ENCODE measurements around the gene PPM1E. TPM values are rescaled to one million over a fixed set of nuclear protein-coding genes. Genes with fewer than 3 reads are reported as not detected.
"Not testable (repeated sequence)": the region's sequence is repeated elsewhere in the genome, so short reads cannot be mapped to it uniquely, and the experiment has no call there.

PPM1E gene
- total RNA-seq, 2 donors from 2014 or later = 0.04 to 0.07 TPM

DNA sequence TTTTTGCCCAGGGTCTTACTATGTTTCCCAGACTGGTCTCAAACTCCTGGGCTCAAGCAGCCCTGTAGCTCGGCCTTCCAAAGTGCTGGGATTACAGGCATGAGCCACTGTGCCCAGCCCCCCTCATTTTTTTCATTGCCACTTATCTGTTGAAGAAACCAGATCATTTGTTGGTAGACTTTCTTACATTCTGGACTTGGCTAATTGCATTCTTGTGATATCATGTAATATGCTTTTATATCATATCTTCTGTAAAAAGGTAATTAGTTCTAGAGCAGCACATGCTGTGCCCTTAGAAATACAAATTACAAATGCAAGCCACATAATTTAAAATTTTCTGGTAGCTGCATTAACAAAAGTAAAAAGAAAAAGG lies 53.9 kb downstream of the PPM1E start:
- no peak for ATAC-seq
- no peak for DNase-seq (ENCODE audit: low spot score in 2 of 2)
- no peaks in the 10 kb centered on the region for H3K9me3 Mint-ChIP-seq
- H3K27ac Mint-ChIP-seq = no peak overlapping the region
- no peaks in the 10 kb centered on the region for H3K36me3 Mint-ChIP-seq

DNA sequence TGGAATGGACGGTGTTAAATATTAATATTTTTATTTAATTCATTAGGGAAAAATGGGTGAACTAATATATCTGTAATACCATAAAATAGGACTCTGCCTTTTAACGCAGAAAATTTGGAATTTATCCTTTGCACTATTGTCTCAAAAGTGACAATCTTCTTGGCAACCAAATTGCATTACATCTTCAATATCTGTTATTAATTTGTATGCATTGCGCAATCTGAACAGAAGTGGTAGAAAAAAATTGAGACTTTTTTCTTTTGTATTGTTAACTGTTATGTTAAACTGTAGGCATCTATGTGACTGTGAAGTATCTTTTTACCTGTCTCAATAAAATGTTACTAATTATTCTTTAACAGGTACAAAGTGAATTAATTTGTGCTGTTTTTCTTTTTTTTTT lies 55.6 kb downstream of the PPM1E start:
- H3K36me3 Mint-ChIP-seq = no peaks in the 10 kb centered on the region
- H3K27ac Mint-ChIP-seq = no peak overlapping the region
- DNase-seq (ENCODE audit: low spot score in 2 of 2) (no peak), ATAC-seq (no peak)
- H3K9me3 Mint-ChIP-seq = no peaks in the 10 kb centered on the region

GRCh38 chr17:58813712-58814111 lies 58.1 kb downstream of the PPM1E start:
- no peak for ATAC-seq
- H3K9me3 Mint-ChIP-seq = no peaks in the 10 kb centered on the region
- no peak overlapping the region for H3K27ac Mint-ChIP-seq
- H3K36me3 Mint-ChIP-seq = no peaks in the 10 kb centered on the region
- DNase-seq (ENCODE audit: low spot score in 2 of 2) = no peak

GRCh38 chr17:58818654-58819053 lies 63.0 kb downstream of the PPM1E start:
- H3K27ac Mint-ChIP-seq = no peak overlapping the region
- DNase-seq (ENCODE audit: low spot score in 2 of 2) = no peak
- no peaks in the 10 kb centered on the region for H3K9me3 Mint-ChIP-seq
- no peaks in the 10 kb centered on the region for H3K36me3 Mint-ChIP-seq
- no peak for ATAC-seq

GRCh38 chr17:58822148-58823050 lies 66.7 kb downstream of the PPM1E start:
- Mint-ChIP-seq H3K36me3 (no peaks in the 10 kb centered on the region), H3K9me3 (no peaks in the 10 kb centered on the region), H3K27ac (no peak overlapping the region)
- DNase-seq (ENCODE audit: low spot score in 2 of 2) (no peak), ATAC-seq (no peak)

GRCh38 chr17:58823051-58823525 lies 67.4 kb downstream of the PPM1E start:
- ATAC-seq (no peak), DNase-seq (ENCODE audit: low spot score in 2 of 2) (no peak)
- Mint-ChIP-seq H3K9me3 (no peaks in the 10 kb centered on the region), H3K27ac (no peak overlapping the region), H3K36me3 (no peaks in the 10 kb centered on the region)

DNA sequence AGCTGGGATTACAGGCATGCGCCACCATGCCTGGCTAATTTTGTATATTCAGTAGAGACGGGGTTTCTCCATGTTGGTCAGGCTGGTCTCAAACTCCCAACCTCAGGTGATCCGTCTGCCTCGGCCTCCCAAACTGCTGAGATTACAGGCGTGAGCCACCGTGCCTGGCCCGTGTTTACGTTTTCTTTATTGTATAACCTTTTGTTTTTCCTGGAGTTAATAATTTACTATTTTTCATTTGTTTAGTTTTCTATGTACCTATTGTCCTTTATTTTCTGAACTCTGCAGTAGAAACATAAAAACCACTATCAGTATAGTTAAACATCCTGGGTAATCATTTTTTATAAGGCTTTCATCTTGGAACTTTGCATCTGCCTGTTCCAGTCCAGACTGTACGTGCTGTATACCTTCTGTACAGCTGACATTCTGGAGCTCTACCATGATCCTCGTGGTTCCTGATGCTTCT lies 73.6 kb downstream of the PPM1E start:
- Mint-ChIP-seq H3K27ac (no peak overlapping the region), H3K36me3 (no peaks in the 10 kb centered on the region), H3K9me3 (no peaks in the 10 kb centered on the region)
- DNase-seq (ENCODE audit: low spot score in 2 of 2) (no peak), ATAC-seq (no peak)

- Mint-ChIP-seq H3K9me3 (no peaks in the 10 kb centered on the region), H3K27ac (no peak overlapping the region), H3K36me3 (no peaks in the 10 kb centered on the region)
- no peak for ATAC-seq
- DNase-seq (ENCODE audit: low spot score in 2 of 2) = no peak
Observed at GRCh38 chr17:58831780-58832179, 76.1 kb downstream of the PPM1E start.

DNA sequence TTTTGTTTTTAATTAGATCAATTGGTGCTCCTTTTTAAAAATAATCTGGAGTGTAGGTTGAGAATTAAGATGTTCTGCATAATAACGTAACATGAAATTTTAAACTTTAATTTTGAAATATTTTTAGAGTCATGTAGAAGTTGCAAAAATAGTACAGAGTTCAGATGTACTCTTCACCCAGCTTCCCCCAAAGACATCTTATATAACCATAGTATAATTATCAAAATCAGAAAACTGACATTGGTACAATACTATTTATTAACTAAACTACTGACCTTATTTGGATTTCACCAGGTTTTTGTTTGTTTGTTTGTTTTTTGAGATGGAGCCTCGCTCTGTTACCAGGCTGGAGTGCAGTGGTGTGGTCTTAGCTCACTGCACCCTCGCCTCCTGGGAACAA lies 76.9 kb downstream of the PPM1E start:
- H3K27ac Mint-ChIP-seq = no peak overlapping the region
- no peaks in the 10 kb centered on the region for H3K36me3 Mint-ChIP-seq
- DNase-seq (ENCODE audit: low spot score in 2 of 2) = no peak
- no peaks in the 10 kb centered on the region for H3K9me3 Mint-ChIP-seq
- no peak for ATAC-seq

GRCh38 chr17:58837699-58838098 lies 82.0 kb downstream of the PPM1E start:
- DNase-seq (ENCODE audit: low spot score in 2 of 2) = no peak
- no peaks in the 10 kb centered on the region for H3K9me3 Mint-ChIP-seq
- no peaks in the 10 kb centered on the region for H3K36me3 Mint-ChIP-seq
- no peak for ATAC-seq
- no peak overlapping the region for H3K27ac Mint-ChIP-seq

DNA sequence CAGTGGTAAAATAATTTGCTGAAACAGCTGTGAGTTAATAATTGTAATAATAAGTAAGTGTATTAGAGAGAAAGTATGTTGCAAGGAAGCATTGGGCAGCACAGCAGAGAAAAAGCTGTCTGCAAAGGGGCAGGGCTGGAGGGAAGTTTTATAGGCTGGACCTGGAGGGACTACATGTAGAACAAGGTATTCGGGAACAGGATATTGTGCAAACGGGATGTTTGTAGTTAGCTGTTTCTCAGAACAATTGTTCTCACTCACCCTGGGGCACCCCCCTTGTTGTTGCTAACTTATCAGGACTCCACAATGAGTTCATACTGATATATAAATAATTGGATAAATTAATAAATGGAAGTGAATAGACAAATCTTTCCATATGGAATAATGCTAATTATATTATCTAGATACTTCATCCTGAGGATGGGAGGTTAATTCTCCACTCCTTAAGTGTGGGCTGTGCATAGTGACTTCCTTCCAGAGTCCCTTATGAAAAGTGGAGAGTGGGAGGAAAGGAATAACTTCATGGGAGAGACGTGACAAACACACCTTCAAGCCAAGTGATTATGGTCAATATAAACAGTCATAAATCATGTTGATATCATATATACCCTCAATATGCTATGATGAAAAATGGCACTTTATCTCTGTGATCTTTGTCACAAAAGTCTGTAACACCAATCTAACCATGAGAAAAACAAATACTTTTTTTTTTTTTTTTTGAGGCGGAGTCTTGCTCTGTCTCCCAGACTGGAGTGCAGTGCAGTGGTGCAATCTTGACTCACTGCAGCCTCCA lies 85.4 kb downstream of the PPM1E start:
- ATAC-seq = no peak
- no peak for DNase-seq (ENCODE audit: low spot score in 2 of 2)
- H3K9me3 Mint-ChIP-seq = no peaks in the 10 kb centered on the region
- H3K36me3 Mint-ChIP-seq = no peaks in the 10 kb centered on the region
- H3K27ac Mint-ChIP-seq = no peak overlapping the region

- H3K27ac Mint-ChIP-seq; ATAC-seq; DNase-seq (ENCODE audit: low spot score in 2 of 2); H3K9me3 Mint-ChIP-seq: not testable (repeated sequence)
- peaks cover 10 to 16% of the 10 kb centered on the region in 2 donors for H3K36me3 Mint-ChIP-seq
Observed at GRCh38 chr17:58846413-58846812, 90.8 kb downstream of the PPM1E start.

- ATAC-seq, H3K9me3 Mint-ChIP-seq: not testable (repeated sequence)
Observed at GRCh38 chr17:58850106-58850505, 94.5 kb downstream of the PPM1E start.

GRCh38 chr17:58865301-58865700 lies 109.6 kb downstream of the PPM1E start:
- Mint-ChIP-seq H3K9me3 (no peaks in the 10 kb centered on the region), H3K36me3 (no peaks in the 10 kb centered on the region), H3K27ac (no peak overlapping the region)
- DNase-seq (ENCODE audit: low spot score in 2 of 2) (no peak), ATAC-seq (no peak)

More at GRCh38 chr17:58850106-58850505, 94.5 kb downstream of the PPM1E start:
- H3K27ac Mint-ChIP-seq; DNase-seq (ENCODE audit: low spot score in 2 of 2): not testable (repeated sequence)
- peaks cover 10 to 18% of the 10 kb centered on the region in 2 donors for H3K36me3 Mint-ChIP-seq

- no peak for ATAC-seq
Observed at GRCh38 chr17:58870747-58871146, 115.1 kb downstream of the PPM1E start.

GRCh38 chr17:58873926-58874325 lies 118.3 kb downstream of the PPM1E start:
- ATAC-seq (no peak), DNase-seq (ENCODE audit: low spot score in 2 of 2) (no peak)
- no peak overlapping the region for H3K27ac Mint-ChIP-seq
- no peaks in the 10 kb centered on the region for H3K36me3 Mint-ChIP-seq
- no peaks in the 10 kb centered on the region for H3K9me3 Mint-ChIP-seq

More at GRCh38 chr17:58870747-58871146, 115.1 kb downstream of the PPM1E start:
- Mint-ChIP-seq H3K27ac (no peak overlapping the region), H3K36me3 (no peaks in the 10 kb centered on the region), H3K9me3 (no peaks in the 10 kb centered on the region)
- DNase-seq (ENCODE audit: low spot score in 2 of 2) = no peak

- ATAC-seq (peak; percentile 59 to 98), DNase-seq (ENCODE audit: low spot score in 2 of 2) (no peak)
- H3K27ac Mint-ChIP-seq = no peak overlapping the region
- H3K9me3 Mint-ChIP-seq = no peaks in the 10 kb centered on the region
- no peaks in the 10 kb centered on the region for H3K36me3 Mint-ChIP-seq
Observed at GRCh38 chr17:58875261-58875660, 119.6 kb downstream of the PPM1E start.
